Omental fat pad (tissue), 4 donors: Measurements from ENCODE around the gene PDE3A. TPM values are rescaled to one million over a fixed set of nuclear protein-coding genes. Genes with fewer than 3 reads are reported as not detected.
"Not testable (repeated sequence)": the region's sequence is repeated elsewhere in the genome, so short reads cannot be mapped to it uniquely, and the experiment has no call there.

ENCODE experiments used
- ATAC-seq: fragments of 150-250 bp; one replicate; pipeline ENCODE4 v1.9.1; 2016; ENCODE audit warnings: mild to moderate bottlenecking, moderate library complexity; ENCODE audit not compliant: low FRiP score
- DNase-seq: peaks from one replicate; pipeline ENCODE4 v3.0.0-alpha.2; 2019; ENCODE audit warnings: low spot score
- CTCF ChIP-seq, 3 donors: fragments of 450-650 bp; IDR thresholded peaks; one replicate each; pipeline ENCODE4 v1.5.1; 2016 to 2017; ENCODE audit warnings: antibody characterized with exemption in 3 of 3, mild to moderate bottlenecking in 3 of 3, moderate library complexity in 2 of 3
- total RNA-seq, 4 donors: library from RNA; depleted of rRNA; stranded (reverse); fragments of >200 nt; gene quantifications; one replicate each; pipeline ENCODE4 v1.1.0, GENCODE V29; 2016

The PDE3A gene
- total RNA-seq, 4 donors from 2014 or later, result 10.9 to 18.6 (median 13.7) TPM

GRCh38 chr12:20599757-20600156 lies 231.4 kb downstream of the PDE3A start:
- DNase-seq, result no peak
- no peak for TF ChIP-seq CTCF (IDR thresholded peaks at IDR 0.05)
- no peak for ATAC-seq

DNA sequence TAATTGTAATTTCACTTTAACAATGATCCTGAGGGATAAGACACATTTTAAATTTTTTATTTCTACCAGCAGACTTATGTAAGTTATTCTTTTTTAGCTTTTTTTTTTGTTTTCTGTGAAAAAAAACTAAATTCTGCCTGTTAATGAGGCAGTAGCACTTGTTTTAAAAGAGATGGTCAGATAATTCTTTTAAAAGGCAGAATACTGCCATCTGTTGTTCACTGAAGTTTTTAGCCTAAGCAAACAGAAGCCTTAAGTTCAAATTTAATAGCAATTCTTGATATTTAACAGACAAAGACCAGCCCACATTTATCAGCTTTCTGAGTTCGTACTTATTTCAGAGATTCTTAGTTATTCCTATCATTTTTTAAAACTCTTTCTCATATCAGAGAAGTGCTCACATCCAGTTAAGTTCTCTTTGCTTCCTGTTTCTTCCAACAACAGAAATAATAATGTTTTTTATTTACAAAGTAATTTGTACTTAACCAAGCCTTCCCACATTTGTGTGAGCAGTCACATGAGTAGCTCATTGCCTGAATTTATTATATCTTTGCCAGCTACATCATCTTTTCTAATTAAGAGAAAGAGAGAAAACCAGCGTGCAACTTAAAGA lies 233.4 kb downstream of the PDE3A start:
- no peak for ATAC-seq
- no peak for DNase-seq
- TF ChIP-seq CTCF (IDR thresholded peaks at IDR 0.05), result no peak

DNA sequence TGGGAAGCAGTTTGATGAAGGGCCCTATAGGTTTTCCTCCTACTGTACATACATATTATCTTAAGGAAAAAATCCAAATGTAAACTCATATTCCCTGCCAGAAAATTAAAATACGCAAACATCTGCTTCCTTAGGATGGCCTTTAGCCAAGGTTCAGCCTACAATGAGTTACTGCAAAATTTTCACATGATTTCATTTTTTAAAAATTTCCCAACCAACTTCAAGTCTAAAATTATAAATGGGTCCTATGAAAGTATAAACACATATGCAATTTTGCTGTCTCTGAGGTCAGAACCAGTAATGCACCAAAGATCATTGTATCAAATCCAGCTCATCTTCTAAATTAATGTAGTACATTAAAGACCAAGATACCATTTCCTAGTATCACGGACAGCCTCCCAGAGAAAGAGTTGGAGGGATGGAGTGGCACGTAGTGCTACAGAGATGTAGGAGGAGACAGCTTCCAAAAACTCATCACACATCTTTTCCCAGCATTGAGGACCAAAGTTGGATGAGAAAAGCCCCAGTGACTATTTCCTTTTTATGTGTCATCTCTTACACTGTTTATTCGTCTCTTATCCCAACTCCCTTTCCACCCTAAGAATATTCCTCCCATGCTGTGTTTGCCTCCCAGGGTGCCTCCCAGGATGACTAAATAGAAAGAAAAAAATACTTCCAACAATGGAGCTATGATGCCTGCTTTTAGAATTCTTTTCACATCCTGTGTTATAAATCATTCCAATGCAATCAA lies 234.5 kb downstream of the PDE3A start:
- DNase-seq, result no peak
- no peak for TF ChIP-seq CTCF (IDR thresholded peaks at IDR 0.05)
- ATAC-seq, result peak; percentile 91

DNA sequence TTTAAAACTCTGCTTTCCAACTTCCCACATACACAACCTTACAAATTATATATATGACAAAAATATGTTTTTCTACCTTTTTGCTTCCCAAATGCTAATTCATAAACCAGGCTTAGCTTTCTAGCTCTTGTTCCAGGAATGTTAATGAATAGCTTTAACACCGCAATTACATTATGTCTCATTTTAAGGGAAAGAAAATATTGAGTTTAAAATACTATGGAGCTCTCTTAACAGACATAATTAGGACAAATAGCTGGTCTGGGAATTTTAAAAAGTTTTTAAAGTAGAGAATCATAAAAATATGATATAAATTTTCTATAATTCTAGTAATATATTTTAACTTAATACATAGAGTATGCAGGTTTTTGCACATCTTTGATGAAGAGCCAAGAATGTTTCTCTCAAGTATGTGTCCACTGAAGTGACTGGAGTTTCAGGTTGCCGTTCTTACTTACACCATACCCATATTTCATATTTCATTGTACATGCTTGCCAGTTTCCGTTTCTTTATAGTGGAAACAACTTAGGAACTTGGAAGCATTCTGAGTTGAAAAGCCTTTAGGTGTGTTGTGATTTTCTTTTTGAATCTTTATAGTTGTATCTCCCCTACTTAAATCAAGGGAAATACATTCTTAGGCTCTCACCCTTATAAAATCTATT lies 236.2 kb downstream of the PDE3A start:
- no peak for DNase-seq
- ATAC-seq, result no peak
- TF ChIP-seq CTCF (IDR thresholded peaks at IDR 0.05), result no peak

DNA sequence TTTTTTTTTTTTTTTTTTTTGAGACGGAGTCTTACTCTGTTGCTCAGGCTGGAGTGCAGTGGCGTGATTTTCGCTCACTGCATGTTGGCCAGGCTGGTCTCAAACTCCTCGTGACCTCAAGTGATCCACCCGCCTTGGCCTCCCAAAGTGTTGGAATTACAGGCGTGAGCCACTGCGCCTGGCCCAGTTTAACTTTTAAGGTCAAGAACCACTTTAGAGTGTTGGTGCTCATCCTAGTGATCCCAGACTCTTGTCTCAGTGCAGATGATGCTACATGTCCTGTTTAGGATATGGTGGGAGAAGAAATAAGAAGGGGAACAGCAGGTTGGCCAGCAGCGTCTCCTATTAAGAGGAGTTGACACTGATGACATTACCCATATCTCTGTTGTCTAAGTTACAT lies 246.7 kb downstream of the PDE3A start:
- not testable (repeated sequence) for ATAC-seq, DNase-seq

DNA sequence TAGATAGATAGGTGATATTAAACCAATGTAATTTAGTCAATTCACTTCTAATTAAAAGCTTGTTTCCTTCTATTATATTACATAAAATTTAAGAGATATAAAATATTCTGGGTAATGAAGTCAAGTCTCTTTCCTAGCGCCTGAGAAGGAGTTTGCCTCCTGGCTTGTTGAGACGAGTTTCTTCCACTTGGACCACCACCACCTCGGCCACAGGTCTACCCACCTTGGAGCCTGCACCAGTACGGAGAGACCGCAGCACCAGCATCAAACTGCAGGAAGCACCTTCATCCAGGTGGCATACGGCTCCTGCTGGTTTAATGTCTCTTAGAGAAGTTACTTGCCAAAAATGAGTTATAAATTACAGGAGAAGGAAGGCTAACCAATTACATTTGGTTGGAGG lies 247.8 kb downstream of the PDE3A start:
- TF ChIP-seq CTCF (IDR thresholded peaks at IDR 0.05), result no peak
- ATAC-seq (no peak), DNase-seq (no peak)

GRCh38 chr12:20620261-20620660 lies 251.9 kb downstream of the PDE3A start:
- no peak for ATAC-seq
- TF ChIP-seq CTCF (IDR thresholded peaks at IDR 0.05), result no peak
- DNase-seq, result no peak
